GM18520 (cell line): ENCODE results near the gene TEPSIN.

ENCODE experiments used
- ATAC-seq: cut with Tn5 transposase; IDR thresholded peaks from one replicate; pipeline ENCODE4 v1.9.1; 2021; ENCODE audit not compliant: unreplicated experiment

The TEPSIN gene

GRCh38 chr17:81251094-81251708 is 12.3 kb upstream of the TEPSIN start:
- ATAC-seq, result no peak

GRCh38 chr17:81250286-81251093 is 11.6 kb upstream of the TEPSIN start:
- no peak for ATAC-seq

GRCh38 chr17:81249223-81250040 is 10.6 kb upstream of the TEPSIN start:
- no peak for ATAC-seq

- no peak for ATAC-seq
Measured at GRCh38 chr17:81248649-81249048, 9.8 kb upstream of the TEPSIN start.

- no peak for ATAC-seq
Measured at GRCh38 chr17:81247339-81247990, 8.6 kb upstream of the TEPSIN start.

GRCh38 chr17:81246679-81247338 is 8.0 kb upstream of the TEPSIN start:
- ATAC-seq, result no peak

- no peak for ATAC-seq
Measured at GRCh38 chr17:81246343-81246670, 7.5 kb upstream of the TEPSIN start.

- no peak for ATAC-seq
Measured at GRCh38 chr17:81245665-81246342, 6.9 kb upstream of the TEPSIN start.

- ATAC-seq, result no peak
Measured at GRCh38 chr17:81245024-81245664, 6.3 kb upstream of the TEPSIN start.

- no peak for ATAC-seq
Measured at GRCh38 chr17:81244358-81245023, 5.6 kb upstream of the TEPSIN start.

GRCh38 chr17:81243333-81243664 is 4.4 kb upstream of the TEPSIN start:
- ATAC-seq, result no peak

- no peak for ATAC-seq
Measured at GRCh38 chr17:81242421-81243332, 3.8 kb upstream of the TEPSIN start.

- ATAC-seq, result no peak
Measured at GRCh38 chr17:81241648-81242420, 3.0 kb upstream of the TEPSIN start.

GRCh38 chr17:81241203-81241602 is 2.3 kb upstream of the TEPSIN start:
- no peak for ATAC-seq

GRCh38 chr17:81240761-81241160 is 1.9 kb upstream of the TEPSIN start:
- ATAC-seq, result no peak

- no peak for ATAC-seq
Measured at GRCh38 chr17:81239714-81240555, 1.1 kb upstream of the TEPSIN start.

- no peak for ATAC-seq
Measured at GRCh38 chr17:81238490-81238814, 403 bp downstream of the TEPSIN start.
